ENCODE measurements around the gene COL9A3. TPM values are rescaled to one million over a fixed set of nuclear protein-coding genes. Genes with fewer than 3 reads are reported as not detected.

Gene COL9A3
- total RNA-seq, 4 donors from 2014 or later = 8.8 to 29.9 (median 14.3) TPM

- peaks cover 0 to 33% (median 12%) of the 10 kb centered on the region in 3 donors for H3K4me1 ChIP-seq
- ATAC-seq = no peak
- WGBS, 2 donors (ENCODE audit: low coverage in 1 of 2) = no CpG with 5 or more reads among the region's 32 CpGs
- H3K9me3 ChIP-seq = no peaks in the 10 kb centered on the region
- H3K36me3 ChIP-seq = no peaks in the 10 kb centered on the region
- no peak for TF ChIP-seq POLR2A (IDR thresholded peaks at IDR 0.05)
- no peak for TF ChIP-seq CTCF (IDR thresholded peaks at IDR 0.05)
- no peak for TF ChIP-seq POLR2AphosphoS5 (IDR thresholded peaks at IDR 0.05)
- no peak for TF ChIP-seq EP300 (IDR thresholded peaks at IDR 0.05)
- no peak overlapping the region for H3K4me3 ChIP-seq
- H3K27ac ChIP-seq = peak overlapping the region in 1 of 4 donors; percentile 14
- H3K27me3 ChIP-seq = peaks cover 4% of the 10 kb centered on the region
These were observed 12.7 kb downstream of the COL9A3 start for GRCh38 chr20:62829231-62830230.

- H3K36me3 ChIP-seq = no peaks in the 10 kb centered on the region
- no peak for ATAC-seq
- no CpG with 5 or more reads among the region's 14 CpGs for WGBS, 2 donors (ENCODE audit: low coverage in 1 of 2)
- H3K27ac ChIP-seq = peak overlapping the region in 1 of 4 donors; percentile 14
- H3K4me3 ChIP-seq = no peak overlapping the region
- peaks cover 0 to 26% (median 9%) of the 10 kb centered on the region in 3 donors for H3K4me1 ChIP-seq
- peaks cover 2% of the 10 kb centered on the region for H3K27me3 ChIP-seq
- TF ChIP-seq CTCF (IDR thresholded peaks at IDR 0.05) (no peak), POLR2A (IDR thresholded peaks at IDR 0.05) (no peak), EP300 (IDR thresholded peaks at IDR 0.05) (no peak), POLR2AphosphoS5 (IDR thresholded peaks at IDR 0.05) (no peak)
- H3K9me3 ChIP-seq = no peaks in the 10 kb centered on the region
These were observed 13.4 kb downstream of the COL9A3 start for GRCh38 chr20:62830251-62830650.

GRCh38 chr20:62830821-62831220, 14.0 kb downstream of the COL9A3 start:
- Histone ChIP-seq H3K36me3 (peaks cover 0 to under 1% of the 10 kb centered on the region in 2 donors), H3K9me3 (no peaks in the 10 kb centered on the region), H3K4me3 (no peak overlapping the region), H3K4me1 (peaks cover 0 to 25% (median 9%) of the 10 kb centered on the region in 3 donors), H3K27ac (peak overlapping the region in 3 of 4 donors; percentile 19 to 75 (median 59)), H3K27me3 (peaks cover 2% of the 10 kb centered on the region)
- 100% methylated on average over 3 of the region's 22 CpGs; no CpG with 5 or more reads in 1 of the 2 donors for WGBS, 2 donors (ENCODE audit: low coverage in 1 of 2)
- no peak for ATAC-seq
- TF ChIP-seq EP300 (IDR thresholded peaks at IDR 0.05) (no peak), CTCF (IDR thresholded peaks at IDR 0.05) (no peak), POLR2AphosphoS5 (IDR thresholded peaks at IDR 0.05) (no peak), POLR2A (IDR thresholded peaks at IDR 0.05) (no peak)

- ATAC-seq = no peak
- Histone ChIP-seq H3K4me1 (peaks cover 0 to 25% (median 9%) of the 10 kb centered on the region in 3 donors), H3K27ac (peak overlapping the region in 3 of 4 donors; percentile 19 to 75 (median 59)), H3K36me3 (peaks cover 0 to 6% of the 10 kb centered on the region in 2 donors), H3K27me3 (peaks cover 8% of the 10 kb centered on the region), H3K9me3 (no peaks in the 10 kb centered on the region), H3K4me3 (no peak overlapping the region)
- TF ChIP-seq POLR2AphosphoS5 (IDR thresholded peaks at IDR 0.05) = no peak
- no CpG with 5 or more reads among the region's 10 CpGs for WGBS, 2 donors (ENCODE audit: low coverage in 1 of 2)
These were observed 14.5 kb downstream of the COL9A3 start for GRCh38 chr20:62831361-62831788.

- H3K36me3 ChIP-seq = peaks cover 0 to 9% of the 10 kb centered on the region in 2 donors
- no peak overlapping the region for H3K4me3 ChIP-seq
- ATAC-seq = no peak
- peaks cover 0 to 25% (median 9%) of the 10 kb centered on the region in 3 donors for H3K4me1 ChIP-seq
- peak overlapping the region in 3 of 4 donors; percentile 19 to 75 (median 59) for H3K27ac ChIP-seq
- TF ChIP-seq EP300 (IDR thresholded peaks at IDR 0.05) (no peak), POLR2A (IDR thresholded peaks at IDR 0.05) (no peak), POLR2AphosphoS5 (IDR thresholded peaks at IDR 0.05) (no peak), CTCF (IDR thresholded peaks at IDR 0.05) (no peak)
- WGBS, 2 donors (ENCODE audit: low coverage in 1 of 2) = 26% methylated on average over 7 of the region's 10 CpGs; no CpG with 5 or more reads in 1 of the 2 donors
- peaks cover 12% of the 10 kb centered on the region for H3K27me3 ChIP-seq
- no peaks in the 10 kb centered on the region for H3K9me3 ChIP-seq
These were observed 15.0 kb downstream of the COL9A3 start for GRCh38 chr20:62831854-62832211.
